Measurements from ENCODE around the gene SH3BP4.

Gene SH3BP4

DNA sequence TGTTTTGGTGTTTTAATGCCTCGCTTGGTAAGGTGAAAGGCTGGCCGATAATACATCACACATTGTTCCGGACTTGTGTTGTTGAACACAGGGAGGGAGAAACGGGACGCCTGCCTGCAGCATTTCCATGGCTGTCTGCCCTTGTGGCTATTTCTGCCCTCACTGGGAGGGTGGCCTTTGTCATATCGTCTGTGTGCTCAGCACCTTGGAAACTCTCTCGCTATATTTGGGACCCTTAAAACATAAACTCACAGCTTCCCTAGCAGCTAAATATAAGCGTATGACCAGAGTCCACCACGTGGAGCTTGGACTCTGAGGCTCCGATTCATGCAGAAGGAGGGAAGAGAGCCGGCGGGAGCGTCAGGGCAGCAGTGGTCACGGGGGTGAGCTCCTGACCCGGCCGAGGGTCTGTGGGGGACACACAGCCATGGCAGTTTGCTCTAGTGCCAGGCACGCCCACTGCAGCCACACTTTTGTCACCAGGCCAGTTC is 111.7 kb downstream of the SH3BP4 start:
- DNase-seq: no peak

DNA sequence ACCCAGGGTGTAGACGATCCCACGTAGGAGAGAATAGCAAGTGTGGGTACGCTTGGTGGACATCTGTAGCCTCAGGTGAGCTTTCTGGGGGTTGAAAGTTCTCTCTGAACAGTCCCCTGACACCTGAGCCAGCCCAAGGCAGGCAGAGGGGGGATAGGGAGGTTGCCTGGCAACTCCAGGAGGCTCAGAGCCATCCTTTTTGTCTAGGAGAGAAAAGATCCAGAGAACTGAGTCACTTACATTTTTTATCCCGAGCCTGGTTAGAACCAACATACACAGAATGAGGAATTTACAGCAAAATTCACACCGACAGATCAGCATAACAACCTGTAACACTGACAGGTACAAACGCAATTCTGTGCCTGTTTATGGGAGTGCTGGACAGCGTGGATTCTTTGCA is 113.2 kb downstream of the SH3BP4 start:
- no peak for DNase-seq

DNA sequence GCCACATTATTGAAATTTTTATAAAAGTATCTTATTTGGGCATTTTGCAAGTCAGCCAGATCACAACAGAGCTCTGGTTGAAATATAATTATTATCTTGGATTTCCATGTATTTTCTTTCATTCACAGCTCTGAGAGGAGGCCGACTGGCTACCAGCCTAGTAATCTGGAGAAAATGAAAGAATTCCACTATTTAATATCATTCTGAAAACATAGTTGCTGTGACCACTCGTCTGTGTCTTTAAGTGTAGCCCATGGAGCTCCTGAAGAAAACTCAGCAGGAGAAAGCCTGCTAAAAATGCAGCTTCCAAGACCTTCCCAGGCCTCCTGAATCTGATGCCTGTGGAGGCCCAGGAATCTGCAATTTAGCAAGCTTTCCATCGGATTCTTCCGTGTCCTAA is 114.7 kb downstream of the SH3BP4 start:
- DNase-seq: no peak

DNA sequence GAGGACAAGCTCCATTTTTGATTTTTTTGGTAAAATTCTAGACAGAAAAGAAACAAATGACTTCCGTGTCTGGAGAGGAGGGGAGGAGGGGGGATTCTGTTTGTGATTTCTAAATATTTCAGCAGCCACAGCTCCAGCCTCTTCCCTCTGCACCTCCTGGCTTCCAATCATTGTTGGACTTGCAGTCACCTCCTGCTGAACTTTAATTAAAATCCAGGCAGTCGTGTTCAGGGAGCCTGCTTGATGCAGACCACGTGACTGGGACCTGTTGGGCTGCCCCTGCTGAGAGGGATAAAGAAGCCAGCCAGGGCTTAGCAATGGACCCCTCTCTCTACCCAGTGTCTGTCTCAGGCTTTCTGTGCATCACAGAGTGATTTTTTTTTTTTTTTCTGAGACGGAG is 115.1 kb downstream of the SH3BP4 start:
- no peak for DNase-seq

DNA sequence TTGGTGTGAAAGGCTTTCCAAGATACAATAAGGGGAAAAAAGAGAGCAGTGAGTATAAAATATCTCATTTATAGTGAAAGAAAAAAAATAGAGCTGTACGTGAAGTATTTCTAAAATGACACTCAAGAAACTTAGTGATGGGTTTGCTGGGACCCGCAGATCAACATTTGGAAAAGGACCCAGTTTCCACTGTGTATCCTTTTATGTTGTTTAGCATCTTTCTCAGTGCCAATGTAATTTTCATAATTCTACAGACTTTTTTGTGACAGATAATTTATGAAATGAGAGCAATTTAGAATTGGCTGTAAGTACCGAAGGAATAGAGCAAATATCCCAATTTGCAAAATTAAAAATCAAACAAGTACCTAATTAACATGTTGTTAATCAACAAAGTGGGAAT is 116.9 kb downstream of the SH3BP4 start:
- DNase-seq: no peak

DNA sequence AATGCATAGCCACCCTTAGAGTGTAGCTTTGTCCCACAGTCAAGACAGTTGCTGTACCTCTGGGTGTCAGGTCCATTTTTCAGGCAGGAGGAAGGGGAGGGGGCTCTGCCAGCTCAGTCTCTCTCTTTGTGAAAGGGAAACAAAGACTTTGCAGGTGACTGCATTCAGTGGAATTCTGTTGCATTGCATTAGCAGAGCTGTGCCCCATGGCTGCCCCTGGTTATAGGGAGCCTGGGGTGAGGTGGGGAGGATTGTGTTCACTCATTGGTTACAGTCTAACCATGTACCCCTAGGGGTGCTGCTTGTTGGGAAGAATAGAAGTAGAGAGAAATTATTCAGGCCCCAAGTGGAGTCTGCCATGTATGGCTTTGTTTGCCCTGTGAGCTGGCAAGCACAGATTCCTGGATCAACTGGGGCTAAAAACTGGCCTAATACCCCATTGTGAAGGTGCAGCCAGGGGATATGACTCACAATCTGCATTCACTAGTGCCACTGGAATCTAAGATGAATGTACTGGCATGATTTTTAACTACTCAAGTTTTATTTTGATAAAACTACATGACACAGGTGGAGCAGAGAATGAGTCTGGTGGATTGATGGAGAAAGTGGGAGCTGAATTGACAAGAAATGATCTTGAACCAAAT is 118.4 kb downstream of the SH3BP4 start:
- no peak for DNase-seq

DNA sequence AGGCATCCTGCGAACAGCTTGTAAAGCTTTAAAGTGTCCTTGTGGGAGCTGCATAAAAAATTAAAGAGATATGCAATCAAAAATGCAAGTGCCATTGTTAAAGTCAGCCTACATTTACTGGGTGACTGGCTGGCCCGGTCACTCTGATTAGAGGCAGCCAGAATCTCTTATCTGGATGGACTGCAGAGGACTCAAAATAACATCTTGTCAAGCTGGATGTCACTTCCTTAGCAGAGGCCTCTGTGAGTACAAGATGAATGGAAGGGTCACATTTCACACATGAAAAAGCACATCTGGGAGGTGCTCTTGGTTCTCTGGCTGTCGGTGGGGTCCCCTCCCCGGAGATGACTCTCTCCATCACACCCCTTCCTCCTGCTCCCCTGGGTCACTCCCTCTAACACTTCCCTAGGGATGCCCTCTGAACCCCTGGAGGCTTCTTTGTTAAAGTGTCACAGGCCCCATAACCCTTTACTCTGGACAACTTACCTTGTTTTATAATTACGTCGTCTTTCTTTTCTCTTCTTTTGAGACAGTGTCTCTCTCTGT is 122.1 kb downstream of the SH3BP4 start:
- no peak for DNase-seq

DNA sequence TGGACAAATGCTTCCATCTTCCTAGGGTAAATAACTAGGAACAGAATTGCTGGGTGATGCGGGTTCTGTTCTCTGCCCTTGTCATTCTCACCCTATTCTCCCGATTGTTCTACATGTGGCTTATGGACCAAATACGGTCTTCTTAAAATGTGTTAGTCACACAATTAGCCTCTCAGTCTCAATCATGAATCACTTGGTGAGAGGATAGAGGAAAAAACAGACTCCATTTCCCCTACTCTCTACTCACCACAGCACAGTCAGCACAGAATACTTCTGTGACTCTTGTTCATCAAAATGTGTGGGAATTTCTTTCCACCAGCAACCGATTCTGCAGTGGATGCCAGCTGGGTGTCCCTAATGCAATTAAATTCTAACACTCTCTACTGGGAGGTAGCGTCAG is 125.2 kb downstream of the SH3BP4 start:
- no peak for DNase-seq

DNA sequence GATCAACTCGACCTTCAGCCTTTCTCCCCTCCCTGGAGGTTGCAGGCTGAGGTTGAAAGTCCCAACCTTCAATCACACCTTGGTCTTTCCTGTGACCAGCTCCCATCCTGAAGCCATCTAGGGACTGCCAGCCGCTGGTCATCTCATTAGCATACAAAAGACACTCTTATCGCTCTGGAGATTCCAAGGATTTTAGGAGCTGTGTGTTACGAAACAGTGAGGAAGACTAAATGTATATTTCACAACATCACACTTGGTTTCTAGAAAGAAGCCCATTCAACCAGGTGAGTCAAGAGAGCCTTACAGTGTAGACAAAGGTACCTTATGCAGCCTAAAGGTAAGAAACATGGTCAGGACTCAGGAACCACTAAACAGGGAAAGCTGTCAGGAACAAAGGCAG is 126.4 kb downstream of the SH3BP4 start:
- no peak for DNase-seq

DNA sequence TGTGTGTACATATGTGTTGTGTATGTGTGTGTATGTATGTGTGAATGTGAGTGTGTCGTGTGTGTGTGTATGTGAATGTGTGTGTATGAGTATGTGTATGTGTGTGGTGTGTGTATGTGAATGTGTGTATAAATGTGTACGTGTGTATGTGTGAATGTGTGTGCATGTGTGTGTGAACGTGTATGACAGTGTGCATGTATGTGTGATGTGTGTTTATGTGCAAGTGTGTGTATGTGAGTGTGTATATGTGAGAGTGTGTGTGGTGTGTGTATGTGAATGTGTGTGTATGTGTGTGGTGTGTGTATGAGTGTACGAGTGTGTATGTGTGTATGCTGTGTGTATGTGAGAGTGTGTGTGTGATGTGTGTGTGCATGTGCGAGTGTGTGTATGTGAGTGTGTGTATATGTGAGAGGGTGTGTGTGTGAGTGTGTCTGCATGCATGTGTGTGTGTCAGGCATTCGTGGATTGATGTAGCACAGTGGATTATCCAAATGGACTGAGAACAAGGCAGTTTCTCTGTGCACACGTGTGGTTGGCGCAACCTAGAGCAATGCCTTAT is 127.2 kb downstream of the SH3BP4 start:
- DNase-seq: no peak

DNA sequence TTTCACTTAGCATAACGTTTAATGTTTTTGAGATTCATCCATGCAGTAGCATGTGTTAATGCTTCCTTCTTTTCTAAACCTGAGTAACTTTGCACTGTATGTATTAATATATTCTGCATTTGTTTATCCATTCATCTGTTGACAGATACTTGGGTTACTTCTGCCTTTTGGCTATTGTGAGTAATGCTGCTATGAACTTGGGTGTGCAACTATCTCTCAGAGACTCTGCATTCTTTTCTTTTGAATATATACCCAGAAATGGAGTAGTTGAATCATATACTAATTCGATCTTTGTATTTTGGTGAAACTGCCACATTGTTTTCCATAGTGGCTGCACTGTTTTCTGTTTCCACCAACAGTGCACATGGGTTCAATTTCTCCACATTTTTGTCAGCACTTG is 128.3 kb downstream of the SH3BP4 start:
- DNase-seq: no peak

DNA sequence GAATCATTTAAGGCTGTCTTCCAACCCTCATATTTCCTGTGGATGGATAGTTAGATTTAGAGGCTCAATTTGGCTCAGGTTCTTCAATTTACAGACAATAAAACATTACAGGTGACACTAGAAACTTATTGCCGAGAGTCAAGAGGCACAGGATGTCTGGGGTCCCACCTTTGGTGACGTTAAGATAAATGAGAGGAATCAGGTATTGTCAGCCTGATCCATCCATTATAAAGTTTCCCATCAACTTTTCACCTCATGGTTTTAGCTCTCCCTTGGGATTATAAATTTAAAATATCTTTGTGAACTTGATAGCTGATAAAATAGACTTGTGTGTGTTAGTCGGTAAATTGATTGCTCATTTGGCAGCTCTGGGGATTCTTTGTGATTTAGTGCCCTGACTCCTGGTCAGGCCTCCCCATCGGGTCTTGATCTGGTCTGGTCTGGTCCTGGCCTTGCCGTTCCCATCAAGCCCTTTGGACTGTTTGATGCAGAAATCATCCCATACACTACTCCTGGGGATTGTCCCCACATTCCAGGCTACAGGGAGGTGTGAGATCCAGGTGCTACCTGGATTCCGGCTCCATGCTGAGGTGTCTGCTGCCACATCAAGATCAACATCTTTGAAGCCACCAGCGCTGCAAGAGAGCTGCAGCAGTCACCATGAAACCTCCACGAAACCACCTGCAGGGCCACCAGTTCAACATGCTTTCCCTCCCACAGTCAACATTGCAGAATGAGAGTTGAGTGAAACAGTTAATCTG is 130.9 kb downstream of the SH3BP4 start:
- no peak for DNase-seq

DNA sequence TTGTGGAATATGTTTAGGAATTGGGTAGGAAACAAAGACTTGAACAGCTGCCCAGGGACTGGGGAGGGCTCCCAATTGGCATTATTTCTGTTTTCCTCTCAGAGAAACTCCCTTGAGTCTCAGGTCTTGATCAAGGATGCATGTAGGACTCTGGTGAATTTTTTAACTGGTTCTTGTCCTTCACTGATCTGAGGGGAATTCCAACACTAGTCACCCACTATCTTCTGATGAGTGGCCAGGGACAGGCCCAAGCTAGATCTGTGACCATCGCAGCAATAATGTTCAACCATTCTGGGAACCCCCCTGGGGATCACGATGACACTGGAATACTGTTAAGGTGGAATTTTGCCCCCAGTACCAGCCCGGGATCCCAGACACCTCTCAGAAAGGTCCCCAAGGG is 132.0 kb downstream of the SH3BP4 start:
- DNase-seq: no peak

DNA sequence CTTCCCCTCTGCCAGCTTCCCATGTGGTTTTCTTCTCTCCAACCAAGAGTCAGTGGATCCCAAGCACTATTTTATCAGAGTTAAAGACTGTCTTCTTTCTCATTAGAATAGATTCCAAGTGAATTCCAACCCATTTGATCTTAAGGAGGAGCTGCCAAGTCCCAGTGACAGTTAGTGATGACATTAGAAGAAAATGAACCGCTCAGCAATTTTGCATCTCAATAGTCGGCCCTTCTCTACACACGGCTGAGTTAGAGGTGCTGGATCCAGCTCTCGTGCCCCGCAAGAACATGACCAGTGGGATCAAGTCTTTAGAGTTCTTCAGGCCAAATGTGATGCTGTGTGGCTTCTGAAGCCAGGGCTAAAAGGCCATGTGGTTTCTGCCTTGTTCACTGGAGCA is 132.6 kb downstream of the SH3BP4 start:
- DNase-seq: no peak

DNA sequence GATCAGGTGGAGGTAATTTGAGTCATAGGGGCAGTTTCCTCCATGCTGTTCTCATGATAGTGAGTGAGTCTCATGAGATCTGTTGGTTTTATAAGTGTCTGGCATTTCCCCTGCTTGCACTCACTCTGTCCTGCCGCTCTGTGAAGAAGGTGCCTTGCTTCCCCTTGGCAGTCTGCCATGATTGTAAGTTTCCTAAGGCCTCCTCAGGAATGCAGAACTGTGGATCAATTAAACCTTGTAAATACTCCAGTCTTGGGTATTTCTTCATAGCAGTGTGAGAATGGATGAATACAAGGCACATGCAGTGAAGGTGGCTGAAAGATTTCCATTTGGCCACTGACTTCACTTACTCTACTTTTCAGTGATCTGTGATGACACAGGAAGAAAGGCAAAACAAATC is 133.7 kb downstream of the SH3BP4 start:
- no peak for DNase-seq

DNA sequence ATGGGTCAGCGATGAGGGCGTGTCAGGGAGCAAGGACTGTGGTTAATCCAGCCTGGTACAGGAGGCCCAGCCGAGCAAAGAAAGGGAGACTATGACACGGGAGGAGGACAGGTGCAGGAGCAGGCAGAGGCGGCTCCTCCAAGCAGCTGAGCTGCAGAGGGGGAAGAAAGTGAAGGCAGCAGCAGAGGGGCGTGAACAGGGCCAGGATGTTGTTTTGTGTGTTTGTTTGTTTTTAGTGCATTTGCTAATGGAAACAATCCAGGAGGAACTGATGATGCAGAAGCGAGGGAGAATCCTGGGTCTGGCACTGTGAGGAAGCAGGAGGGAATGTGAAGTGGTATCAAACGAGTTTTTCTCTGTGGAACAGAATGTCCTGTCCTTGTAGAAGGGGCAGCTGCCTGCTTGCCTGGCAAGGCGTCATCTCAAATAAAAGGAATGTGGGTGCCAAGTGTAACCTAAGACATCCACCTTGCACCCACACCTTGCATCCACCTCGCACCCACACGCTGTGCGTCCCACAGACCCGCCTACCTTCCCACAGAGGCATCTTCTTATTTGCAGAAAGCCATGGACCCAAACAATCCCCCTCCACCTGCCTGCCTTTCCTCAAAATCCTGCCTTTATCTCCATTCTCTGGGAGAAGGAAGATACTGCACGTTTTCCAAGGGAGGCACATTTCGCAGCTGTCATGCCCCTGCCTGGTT is 134.8 kb downstream of the SH3BP4 start:
- no peak for DNase-seq

DNA sequence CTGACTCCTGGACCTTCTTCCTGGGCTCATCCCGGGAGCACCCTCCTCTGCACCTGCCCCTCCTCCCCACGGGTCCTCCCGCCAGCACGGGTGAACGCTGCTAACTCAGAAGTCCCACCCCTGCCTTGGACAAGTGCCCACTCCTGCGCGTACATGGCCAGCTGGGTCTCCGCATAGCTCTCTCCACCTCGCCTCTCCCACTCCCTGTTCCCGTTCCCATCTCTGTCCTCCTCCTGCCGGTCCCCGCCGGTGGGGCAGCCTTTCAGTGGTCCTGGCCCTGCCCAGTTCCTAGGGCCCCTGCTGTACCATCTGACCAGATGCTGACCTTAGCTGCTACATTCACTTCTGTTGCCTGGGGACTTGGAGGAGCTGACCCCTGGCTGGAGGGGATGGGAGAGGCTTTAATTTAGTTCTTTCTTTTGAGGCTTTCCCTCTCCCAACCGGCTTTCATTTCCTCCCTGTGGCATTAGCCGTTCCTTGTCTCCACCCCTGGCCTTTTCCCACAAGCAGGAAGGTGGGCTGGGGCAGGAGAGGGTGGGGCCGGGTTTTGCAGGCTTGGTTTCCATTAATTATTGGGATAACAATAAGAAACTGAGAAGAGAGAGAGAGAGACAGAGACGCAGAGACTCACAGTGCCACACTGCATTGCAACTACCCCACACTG is 136.1 kb downstream of the SH3BP4 start:
- DNase-seq: no peak

DNA sequence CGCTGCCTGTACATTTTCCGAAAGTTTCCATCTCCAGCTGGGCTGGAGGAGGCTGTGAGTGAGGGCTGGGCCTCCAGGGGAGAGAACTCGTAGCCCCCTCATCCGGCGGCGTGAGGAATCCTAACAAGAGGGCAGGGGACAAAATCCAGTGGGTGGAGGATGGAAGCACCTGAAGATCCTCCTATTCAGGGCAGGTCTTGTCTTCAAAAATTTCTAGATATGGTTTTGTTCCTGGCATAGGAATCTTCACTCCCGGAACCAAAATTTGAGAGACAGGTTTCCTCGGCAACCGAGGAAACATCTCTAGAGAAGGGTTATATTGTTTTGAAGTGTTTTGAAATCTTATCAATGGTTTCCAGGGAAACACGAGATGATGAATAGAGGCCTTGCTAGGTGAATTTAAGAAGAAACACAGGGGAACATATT is 136.7 kb downstream of the SH3BP4 start:
- no peak for DNase-seq

DNA sequence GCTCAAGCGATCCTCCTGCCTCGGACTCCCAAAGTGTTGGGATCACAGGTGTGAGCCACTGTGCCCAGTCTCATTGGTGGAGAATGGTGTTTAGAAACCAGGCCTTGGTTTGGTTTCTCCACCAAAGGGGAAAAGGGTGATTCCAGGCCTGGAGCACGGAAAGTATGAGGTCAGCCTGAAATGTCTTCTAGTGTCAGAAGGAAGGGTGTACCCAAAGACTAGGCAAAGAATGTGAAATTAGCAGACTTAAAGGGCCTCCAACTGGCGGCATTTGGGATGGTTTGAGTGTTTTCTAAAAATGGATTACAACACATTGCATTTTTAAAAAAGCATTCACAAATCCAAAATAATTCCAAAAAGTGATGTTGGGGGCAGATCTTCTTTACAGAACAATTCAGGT is 139.6 kb downstream of the SH3BP4 start:
- no peak for DNase-seq

DNA sequence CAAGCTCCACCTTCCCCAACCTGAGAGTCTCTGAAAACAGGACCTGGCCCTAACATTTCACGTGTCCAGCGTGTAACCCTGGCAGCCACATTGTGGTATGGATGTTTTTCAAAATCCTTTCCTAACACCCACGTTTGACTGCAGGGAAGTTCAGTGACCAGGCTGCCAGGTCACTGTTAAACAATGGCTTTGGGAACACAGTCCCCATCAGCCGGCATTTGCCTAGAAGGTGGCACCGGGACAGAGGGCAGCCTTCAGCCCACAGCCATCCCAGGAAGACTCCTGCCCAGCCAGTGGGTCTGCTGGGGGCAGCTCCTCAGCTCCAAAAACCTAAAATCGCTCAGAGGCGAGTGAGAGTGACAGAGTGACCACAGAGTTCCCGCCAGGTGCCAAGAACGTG is 140.2 kb downstream of the SH3BP4 start:
- DNase-seq: no peak

DNA sequence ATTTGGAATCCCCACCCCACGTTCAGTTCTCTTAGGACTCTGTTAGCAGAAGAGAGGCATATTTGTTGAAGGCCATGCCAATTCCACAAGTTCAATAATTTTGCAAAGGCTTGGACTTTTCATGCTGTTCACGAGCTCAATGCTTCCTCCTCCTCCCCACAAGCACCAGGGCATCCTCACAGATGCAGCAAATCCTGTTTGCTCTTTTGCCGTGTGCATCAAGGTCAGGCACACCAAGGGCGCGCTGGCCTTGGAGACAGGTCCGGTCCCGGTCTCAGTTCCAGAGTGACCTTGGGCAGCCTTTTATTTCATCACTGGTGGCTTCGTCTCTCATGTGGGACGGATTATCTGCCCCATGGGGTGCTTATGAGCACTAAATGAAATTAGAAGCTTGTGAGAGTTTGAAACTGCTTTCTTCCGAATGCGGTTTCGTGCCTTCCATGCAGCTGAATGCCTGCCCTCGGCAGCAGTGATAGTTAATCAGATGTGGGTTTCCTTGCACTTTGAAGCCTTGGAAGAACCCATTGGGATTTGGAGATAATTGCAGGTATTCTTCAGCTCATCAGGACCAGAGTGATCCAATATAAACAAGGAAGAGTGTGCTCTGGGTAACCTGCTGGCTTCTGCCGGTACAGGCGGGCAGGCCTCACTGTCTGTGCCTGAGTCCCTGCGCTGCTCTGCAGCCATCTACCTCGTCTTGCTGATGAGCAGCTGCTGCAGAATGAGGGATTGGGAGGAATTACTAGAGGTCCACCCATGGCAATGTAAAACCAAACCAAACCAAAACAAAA is 140.8 kb downstream of the SH3BP4 start:
- no peak for DNase-seq

DNA sequence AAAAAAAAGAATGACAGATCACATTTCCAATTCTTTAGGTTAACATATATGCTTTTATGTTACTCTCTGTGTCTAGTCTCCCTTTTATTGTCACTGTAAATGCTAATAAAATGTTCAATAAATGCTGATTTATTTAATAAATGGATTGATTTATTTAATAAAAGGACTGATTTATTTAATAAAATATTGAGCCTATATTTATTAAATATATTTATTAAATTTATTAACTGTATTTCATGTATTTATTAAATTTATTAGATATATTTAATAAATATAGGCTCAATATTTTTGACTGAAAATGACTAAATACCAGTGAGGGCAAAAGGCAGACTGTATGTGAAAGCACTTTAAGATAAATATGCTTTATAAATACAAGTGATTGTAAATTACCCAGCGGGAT is 142.6 kb downstream of the SH3BP4 start:
- DNase-seq: no peak
